LNCaP clone FGC (cell line): ENCODE measurements around the gene SLC22A12.

Experiments used
- DNase-seq: peaks from one replicate; pipeline ENCODE4 v3.0.0-alpha.2; 2011; ENCODE audit warnings: low read depth
- H3K4me3 ChIP-seq: 2 replicates; pipeline ENCODE4 v1.5.1; 2011; ENCODE audit warnings: mild to moderate bottlenecking, low read depth, low read length, control low read depth
- TF ChIP-seq, protein P1 (sequence below): IDR thresholded peaks from 2 replicates; pipeline ENCODE4 v1.5.1; 2012; ENCODE audit warnings: mild to moderate bottlenecking; ENCODE audit not compliant: control insufficient read depth, insufficient read depth; ENCODE audit errors: extremely low read depth

The SLC22A12 gene

DNA sequence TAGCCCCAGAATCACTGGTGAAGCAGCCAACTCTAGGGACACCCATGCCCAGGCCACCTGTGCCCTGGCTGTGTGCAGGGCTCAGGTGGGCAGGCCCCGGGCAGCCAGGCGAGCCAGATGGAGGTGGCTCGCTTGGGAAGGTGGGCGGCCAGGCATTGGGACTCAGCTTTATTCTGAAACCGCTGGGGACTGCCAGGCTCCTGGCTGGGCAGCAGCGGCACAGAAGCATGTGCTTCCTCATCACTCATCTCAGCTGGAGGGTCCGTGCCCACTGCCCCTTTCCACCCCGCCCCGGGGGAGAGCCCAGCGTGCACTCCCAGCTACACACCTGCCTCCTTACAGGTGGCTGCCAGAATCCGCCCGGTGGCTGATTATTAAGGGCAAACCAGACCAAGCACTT lies 27.1 kb upstream of the SLC22A12 start:
- no peak overlapping the region for H3K4me3 ChIP-seq
- TF ChIP-seq, protein P1, sequence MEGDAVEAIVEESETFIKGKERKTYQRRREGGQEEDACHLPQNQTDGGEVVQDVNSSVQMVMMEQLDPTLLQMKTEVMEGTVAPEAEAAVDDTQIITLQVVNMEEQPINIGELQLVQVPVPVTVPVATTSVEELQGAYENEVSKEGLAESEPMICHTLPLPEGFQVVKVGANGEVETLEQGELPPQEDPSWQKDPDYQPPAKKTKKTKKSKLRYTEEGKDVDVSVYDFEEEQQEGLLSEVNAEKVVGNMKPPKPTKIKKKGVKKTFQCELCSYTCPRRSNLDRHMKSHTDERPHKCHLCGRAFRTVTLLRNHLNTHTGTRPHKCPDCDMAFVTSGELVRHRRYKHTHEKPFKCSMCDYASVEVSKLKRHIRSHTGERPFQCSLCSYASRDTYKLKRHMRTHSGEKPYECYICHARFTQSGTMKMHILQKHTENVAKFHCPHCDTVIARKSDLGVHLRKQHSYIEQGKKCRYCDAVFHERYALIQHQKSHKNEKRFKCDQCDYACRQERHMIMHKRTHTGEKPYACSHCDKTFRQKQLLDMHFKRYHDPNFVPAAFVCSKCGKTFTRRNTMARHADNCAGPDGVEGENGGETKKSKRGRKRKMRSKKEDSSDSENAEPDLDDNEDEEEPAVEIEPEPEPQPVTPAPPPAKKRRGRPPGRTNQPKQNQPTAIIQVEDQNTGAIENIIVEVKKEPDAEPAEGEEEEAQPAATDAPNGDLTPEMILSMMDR, result no peak
- DNase-seq, result no peak

DNA sequence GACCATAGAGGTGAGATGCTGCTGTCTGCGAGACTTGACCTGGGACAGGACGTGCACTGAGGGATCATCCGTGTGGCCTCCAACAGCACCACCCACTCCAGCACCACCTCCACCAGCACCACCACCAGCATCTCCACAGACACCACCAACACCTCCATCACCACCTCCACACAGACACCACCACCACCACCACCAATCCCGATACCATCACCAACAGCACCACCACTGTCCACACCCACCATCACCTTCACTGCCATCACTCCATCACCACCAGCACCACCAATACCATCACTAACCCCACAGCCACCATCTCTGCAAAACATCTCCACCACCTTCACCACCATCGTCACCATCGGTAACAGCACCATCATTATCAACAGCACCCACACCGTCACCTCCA lies 26.6 kb upstream of the SLC22A12 start:
- no peak overlapping the region for H3K4me3 ChIP-seq
- TF ChIP-seq, protein P1, result no peak
- DNase-seq, result no peak

DNA sequence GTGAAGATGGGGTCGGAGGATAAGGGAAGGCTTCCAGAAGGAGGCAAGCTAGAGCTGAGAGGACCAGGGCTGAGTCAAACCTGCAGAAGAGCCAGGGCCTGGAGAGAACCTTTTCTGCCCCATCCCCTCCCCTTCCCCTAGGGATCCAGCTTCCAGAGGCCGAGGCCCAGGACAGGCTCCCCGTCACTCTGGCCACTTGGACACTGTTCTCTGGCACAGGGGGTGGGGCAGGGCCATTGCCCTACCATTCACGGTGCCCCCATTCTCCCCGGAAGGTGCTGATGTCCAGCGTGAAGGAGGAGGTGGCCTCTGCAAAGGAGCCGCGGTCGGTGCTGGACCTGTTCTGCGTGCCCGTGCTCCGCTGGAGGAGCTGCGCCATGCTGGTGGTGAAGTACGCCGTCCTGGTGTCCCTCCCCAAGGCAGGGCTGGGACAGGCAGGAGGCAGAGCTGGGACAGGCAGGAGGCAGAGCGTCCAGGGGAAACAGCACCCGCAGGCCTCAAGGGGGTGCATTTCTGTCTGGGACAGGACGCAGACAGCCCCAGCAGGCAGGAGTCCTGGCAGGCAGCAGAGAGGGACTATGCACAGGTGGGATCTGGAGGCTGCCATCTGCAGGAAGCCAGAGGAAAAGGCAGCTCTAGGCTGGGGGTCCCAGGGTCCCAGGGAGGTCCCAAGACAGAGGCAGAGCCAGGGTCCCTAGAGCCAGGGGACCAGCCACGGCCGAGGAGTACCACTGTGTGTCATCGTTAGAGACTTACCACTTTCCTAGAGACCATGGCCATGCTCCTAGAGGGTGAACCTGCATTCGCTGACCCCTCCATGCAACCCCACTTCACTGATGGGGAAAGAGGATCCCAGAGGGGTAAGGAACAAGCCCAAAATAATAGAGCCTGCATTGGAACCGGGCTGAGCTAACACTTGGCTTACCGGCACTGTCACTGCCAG lies 25.8 kb upstream of the SLC22A12 start:
- no peak overlapping the region for H3K4me3 ChIP-seq
- TF ChIP-seq, protein P1, result 0 out of 2 replicates have a peak, but pooled peaks have one; percentile 1
- DNase-seq, result no peak

DNA sequence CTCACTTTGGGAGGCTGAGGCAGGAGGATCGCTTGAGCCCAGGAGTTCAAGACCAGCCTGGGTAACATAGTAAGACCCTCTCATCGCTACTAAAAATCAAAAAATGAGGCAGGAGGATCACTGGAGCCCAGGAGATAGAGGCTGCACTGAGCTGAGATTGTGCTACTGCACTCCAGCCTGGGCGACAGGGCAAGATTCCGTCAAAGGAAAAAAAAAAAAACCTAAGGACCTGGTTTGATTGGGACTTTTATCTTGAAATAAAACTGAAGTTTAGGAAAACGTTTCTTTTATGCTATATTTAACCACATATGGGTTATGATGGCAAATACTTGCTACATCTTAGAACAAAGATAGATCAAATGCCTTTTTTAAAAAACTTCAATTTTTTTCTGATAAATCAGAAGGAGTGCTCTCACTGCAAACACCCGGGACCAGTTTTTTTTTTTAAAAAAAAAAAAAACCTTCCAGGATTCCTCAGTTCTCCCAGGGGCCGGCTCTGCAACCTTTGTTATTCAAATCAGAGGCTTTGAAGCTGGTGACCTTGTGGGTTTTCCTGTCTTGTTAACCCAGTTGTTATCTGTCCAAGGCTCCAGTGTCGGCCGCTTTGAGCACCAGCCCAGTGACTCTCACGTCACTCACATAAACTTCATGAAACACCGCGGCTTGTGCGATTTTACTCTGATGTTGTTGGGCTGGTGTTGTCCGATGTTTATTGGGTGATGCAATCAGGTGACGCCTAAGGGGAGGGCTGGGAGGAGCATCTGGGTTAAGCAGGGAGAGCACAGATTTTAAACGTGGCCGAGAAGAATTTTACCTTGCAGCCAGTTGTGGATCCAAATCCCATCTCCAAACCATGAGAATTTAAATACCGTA lies 24.7 kb upstream of the SLC22A12 start:
- TF ChIP-seq, protein P1, result no peak
- H3K4me3 ChIP-seq, result peak overlapping the region; percentile 50
- DNase-seq, result peak; percentile 98

DNA sequence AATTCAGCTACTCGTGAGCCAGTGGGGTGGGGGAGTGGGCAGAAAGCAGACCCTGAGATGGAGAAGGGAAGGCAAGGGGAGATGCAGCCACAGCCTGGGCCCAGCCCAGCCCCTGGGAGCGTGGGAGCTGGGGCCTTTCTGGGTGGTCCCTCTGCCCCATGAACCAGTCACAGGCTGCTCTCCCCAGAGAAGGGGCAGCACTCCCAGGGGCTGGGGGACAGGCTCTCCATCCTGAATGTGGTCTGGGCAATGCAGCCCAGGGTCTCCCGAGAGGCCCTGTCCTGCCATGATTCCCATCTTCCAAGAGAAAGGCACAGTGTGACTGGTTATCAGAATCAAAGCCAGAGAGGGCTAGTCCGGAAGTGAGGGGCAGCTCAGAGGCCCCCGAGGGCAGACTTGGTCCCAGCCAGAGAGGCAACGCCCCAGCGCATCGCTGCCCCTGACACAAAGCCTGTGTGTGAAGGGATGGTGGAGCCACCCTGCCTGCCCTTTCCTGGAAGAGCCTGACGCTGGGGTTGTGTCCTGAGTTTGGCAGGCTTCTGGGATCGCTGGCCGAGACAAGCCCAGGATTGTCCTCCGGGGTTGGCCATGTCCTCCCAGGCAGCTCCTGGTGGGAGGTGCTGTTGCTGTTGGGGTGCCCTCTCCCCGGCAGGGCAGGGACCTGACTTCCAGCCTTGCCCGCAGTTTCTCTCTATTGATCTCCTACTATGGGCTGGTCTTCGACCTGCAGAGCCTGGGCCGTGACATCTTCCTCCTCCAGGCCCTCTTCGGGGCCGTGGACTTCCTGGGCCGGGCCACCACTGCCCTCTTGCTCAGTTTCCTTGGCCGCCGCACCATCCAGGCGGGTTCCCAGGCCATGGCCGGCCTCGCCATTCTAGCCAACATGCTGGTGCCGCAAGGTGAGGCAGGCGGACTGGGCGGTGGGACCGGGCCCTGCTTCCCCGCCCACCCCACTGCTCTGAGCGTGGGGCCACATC lies 23.8 kb upstream of the SLC22A12 start:
- TF ChIP-seq, protein P1, result no peak
- H3K4me3 ChIP-seq, result peak overlapping the region; percentile 50
- DNase-seq, result no peak

DNA sequence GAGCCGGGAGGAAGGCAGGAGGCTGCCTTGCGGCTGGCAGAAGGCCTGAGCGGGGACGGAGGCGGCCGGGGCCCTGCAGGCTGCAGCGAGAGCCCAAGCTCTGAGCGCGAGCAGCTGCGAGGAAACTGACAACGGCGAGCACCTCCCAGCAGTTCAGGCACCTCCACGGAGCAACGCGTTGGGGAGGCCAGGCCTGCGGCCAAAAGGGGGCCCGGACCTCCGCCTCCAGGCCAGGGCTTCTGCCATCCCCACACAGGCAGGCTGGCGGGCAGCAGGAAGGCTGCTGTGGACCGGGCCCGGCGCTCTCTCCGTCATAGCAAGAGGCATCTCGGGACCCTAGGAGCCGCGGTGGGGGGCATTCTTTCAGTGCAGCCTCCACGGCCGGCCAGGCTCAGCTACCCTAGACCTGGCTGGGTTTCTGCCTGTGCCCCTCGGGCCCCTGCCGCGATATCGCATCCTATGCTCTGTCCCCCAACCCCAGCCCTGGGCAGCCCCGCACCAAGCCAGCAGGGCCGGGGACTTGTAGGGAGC lies 22.9 kb upstream of the SLC22A12 start:
- no peak overlapping the region for H3K4me3 ChIP-seq
- TF ChIP-seq, protein P1, result no peak

More for the DNA sequence above, 22.9 kb upstream of the SLC22A12 start:
- DNase-seq, result no peak
